Activated CD4-positive, alpha-beta T cell treated with anti-CD3 and anti-CD28 coated beads, Interleukin-2, amount 10 ng/mL, durations not matched to agents 24 days and 14 days (primary cell): Measurements from ENCODE around the gene RAB20. TPM values are rescaled to one million over a fixed set of nuclear protein-coding genes. Genes with fewer than 3 reads are reported as not detected.
"Not testable (repeated sequence)": the region's sequence is repeated elsewhere in the genome, so short reads cannot be mapped to it uniquely, and the experiment has no call there.

Experiments
- DNase-seq: peaks from one replicate; pipeline ENCODE4 v3.0.0; 2022
- H3K27ac Mint-ChIP-seq: one replicate; pipeline ENCODE4 v1.8.0; 2022; ENCODE audit warnings: mild to moderate bottlenecking, mixed read lengths
- H3K27me3 Mint-ChIP-seq: one replicate; pipeline ENCODE4 v1.8.0; 2022; ENCODE audit warnings: mixed read lengths
- H3K36me3 Mint-ChIP-seq: one replicate; pipeline ENCODE4 v1.8.0; 2022; ENCODE audit warnings: low read depth, mild to moderate bottlenecking, mixed read lengths
- H3K4me1 Mint-ChIP-seq: one replicate; pipeline ENCODE4 v1.8.0; 2021; ENCODE audit warnings: mixed read lengths
- H3K4me3 Mint-ChIP-seq: one replicate; pipeline ENCODE4 v1.8.0; 2022; ENCODE audit warnings: mild to moderate bottlenecking, moderate library complexity, mixed read lengths
- H3K9me3 Mint-ChIP-seq: one replicate; pipeline ENCODE4 v1.8.0; 2021; ENCODE audit warnings: mixed read lengths
- intact Hi-C: fragments of 100-400 bp; cut with micrococcal nuclease; formaldehyde crosslinking; loops from one replicate; pipeline ENCODE4 v1.15.1; 2023
- total RNA-seq: library from RNA; stranded (reverse); gene quantifications from 2 replicates; pipeline ENCODE4 v1.2.3, GENCODE V29; 2022

Gene RAB20
- total RNA-seq, 1 donor from 2014 or later: 2.8 TPM

DNA sequence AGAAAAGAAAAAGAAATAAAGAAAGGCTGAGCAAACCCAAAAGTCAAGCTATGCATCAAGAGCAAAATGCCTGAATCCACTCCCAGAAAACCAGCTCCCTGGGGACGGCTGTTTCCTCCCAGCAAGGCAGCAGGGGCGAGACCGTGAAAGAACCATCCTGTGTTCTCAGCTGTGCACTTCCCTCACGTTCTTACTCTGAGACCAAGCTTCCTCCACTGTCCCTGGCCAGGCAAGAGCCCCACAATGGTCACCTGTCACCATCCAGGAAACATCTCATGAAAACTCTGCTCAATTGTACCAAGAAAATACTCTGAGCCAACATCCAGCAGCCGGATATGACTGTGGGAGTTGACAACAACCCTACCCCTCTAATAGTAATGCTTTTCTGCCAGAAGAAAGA, 22.9 kb downstream of the RAB20 start:
- no peaks in the 10 kb centered on the region for H3K27me3 Mint-ChIP-seq
- H3K36me3 Mint-ChIP-seq: no peaks in the 10 kb centered on the region
- H3K4me1 Mint-ChIP-seq: peaks cover 7% of the 10 kb centered on the region
- no peak overlapping the region for H3K27ac Mint-ChIP-seq
- DNase-seq: no peak
- no peaks in the 10 kb centered on the region for H3K9me3 Mint-ChIP-seq
- intact Hi-C loops: no loop called here
- no peak overlapping the region for H3K4me3 Mint-ChIP-seq

DNA sequence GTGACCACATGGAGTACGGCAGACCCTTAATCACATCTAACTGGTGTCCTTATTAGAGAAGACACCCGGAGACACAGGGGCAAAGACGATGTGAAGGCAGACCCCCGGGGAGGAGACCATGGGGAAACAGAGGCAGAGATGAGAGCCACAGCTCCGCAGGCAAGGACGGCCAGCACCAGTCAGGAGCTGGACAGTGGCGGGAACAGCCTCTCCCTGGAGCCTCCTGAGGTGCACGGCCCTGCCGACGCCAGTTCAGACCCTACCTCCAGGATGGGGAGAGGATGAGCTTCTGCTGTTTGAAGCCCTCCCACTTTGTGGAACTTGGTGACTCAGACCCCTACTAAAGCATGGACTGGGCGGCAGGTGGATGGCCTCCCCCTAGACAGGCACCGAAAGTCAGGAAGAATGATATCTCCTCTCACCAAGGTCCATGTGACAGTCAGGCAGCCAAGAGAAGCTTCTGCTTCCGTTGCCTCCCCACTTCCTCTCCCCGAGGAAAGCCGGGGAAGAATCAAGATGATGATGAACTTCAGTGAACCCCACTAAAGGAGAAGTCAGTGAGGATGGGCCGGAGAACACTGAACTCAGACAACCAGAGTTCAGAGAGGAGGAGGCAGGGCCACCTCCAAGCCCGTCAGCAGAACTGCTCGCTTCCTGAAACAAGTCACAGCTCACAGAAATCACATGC, 25.4 kb downstream of the RAB20 start:
- H3K36me3 Mint-ChIP-seq: no peaks in the 10 kb centered on the region
- peak overlapping the region; percentile 37 for H3K27ac Mint-ChIP-seq
- H3K27me3 Mint-ChIP-seq: no peaks in the 10 kb centered on the region
- H3K4me3 Mint-ChIP-seq: no peak overlapping the region
- no peaks in the 10 kb centered on the region for H3K9me3 Mint-ChIP-seq
- intact Hi-C loops: no loop called here
- H3K4me1 Mint-ChIP-seq: peaks cover 7% of the 10 kb centered on the region
- DNase-seq: no peak

DNA sequence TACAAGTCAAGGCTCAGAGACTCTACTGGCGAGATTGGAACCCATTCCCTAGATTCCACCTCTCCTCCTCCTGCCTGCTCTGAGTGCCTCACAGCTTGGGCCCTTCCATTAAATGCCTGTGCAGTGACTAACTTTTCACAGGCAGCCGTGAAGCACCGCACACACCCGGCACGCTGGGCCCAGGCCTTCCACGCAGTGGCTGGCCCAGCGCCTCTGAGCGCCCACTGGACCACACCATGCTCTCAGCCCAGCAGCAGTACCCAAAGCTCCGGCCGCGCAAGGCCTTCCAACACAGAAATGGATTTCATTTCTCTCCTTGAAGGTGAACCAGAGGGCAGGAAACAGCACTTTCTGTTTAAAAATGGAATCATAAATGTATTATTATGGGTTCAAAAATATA, 26.0 kb downstream of the RAB20 start:
- Mint-ChIP-seq H3K4me1 (peaks cover 7% of the 10 kb centered on the region), H3K36me3 (no peaks in the 10 kb centered on the region), H3K27me3 (no peaks in the 10 kb centered on the region), H3K9me3 (no peaks in the 10 kb centered on the region), H3K4me3 (no peak overlapping the region), H3K27ac (no peak overlapping the region)
- no peak for DNase-seq
- intact Hi-C loops: no loop called here

DNA sequence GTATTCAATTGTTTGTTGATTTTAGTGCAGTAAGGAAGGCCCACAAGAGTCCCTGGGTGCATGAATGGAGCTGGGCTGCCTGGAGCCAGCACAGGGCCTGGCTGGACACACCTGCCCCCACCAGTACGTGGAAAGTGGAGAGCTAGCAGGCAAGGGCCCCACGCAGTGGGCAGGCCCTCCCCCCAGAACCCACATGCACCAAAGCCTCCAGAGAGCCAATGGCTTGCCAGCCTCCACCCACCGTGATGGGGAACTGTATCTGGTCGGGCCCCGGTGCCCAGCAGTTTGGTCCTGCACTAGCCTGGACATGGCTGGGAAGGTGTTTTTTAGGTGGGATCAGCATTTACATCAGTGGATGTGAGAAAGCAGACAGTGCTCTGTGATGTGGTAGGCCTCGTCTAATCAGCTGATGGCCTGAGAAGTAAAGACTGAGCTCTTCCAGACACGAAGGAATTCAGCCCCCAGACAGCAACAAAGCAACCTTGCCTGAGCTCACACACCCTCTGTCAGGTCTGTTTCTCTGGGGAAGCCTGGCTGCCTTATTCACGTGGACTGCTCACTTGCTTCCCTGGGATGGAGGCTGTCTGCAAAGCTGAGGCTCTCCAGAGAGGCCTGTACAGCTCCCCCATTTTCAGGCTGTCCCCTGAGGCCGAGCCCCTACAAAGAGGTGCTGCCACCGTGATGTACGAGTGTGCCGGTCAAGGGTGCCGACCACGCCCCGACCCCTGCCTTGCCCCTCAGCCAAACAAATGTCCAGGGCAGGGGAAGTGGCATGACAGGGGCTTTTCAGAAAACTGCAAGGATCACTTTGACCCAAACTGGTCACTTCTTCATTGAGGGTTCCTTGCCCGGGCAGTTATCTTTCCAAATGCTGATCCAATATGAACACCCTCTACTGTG, 27.5 kb downstream of the RAB20 start:
- peaks cover 4% of the 10 kb centered on the region for H3K4me1 Mint-ChIP-seq
- H3K27me3 Mint-ChIP-seq: no peaks in the 10 kb centered on the region
- intact Hi-C loops: no loop called here
- no peaks in the 10 kb centered on the region for H3K36me3 Mint-ChIP-seq
- no peak overlapping the region for H3K4me3 Mint-ChIP-seq
- DNase-seq: no peak
- H3K27ac Mint-ChIP-seq: no peak overlapping the region
- no peaks in the 10 kb centered on the region for H3K9me3 Mint-ChIP-seq

DNA sequence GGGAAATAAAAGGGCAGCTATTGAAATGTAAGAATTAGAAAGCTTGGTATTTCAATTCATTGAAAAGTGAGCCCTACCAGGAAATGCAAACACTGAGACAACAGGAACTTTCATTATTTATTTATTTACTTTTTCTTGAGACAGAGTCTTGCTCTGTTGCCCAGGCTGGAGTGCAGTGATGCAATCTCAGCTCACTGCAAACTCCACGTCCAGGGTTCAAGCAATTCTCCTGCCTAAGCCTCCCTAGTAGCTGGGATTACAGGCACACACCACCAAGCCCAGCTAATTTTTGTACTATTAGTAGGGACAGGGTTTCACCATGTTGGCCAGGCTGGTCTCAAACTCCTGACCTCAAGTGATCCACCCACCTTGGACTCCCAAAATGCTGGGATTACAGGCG, 29.3 kb downstream of the RAB20 start:
- H3K9me3 Mint-ChIP-seq, H3K27ac Mint-ChIP-seq, H3K4me3 Mint-ChIP-seq, intact Hi-C loops, H3K4me1 Mint-ChIP-seq, DNase-seq, H3K36me3 Mint-ChIP-seq, H3K27me3 Mint-ChIP-seq: not testable (repeated sequence)

DNA sequence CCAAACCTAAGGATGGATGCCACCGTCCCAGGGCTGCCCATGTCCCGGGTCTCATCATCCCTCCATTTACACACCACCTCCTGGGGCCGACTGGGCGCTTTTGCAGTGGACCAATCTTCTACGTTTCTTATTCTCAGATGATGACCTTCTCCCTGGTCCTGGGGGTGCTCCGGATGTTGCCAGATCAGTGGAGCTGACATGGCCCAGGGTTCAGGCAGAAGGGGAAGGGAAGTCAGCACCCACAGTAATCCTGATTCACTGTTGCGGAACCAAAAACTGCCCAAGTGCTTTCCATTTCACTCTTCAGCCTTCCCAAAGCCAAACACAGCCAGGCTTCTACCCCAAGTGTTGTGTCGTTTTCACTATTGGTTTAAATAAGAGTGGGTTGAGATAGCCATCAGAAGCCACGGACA, 29.8 kb downstream of the RAB20 start:
- H3K4me3 Mint-ChIP-seq: no peak overlapping the region
- H3K27me3 Mint-ChIP-seq: no peaks in the 10 kb centered on the region
- intact Hi-C loops: no loop called here
- no peaks in the 10 kb centered on the region for H3K36me3 Mint-ChIP-seq
- no peak for DNase-seq
- H3K27ac Mint-ChIP-seq: no peak overlapping the region
- peaks cover 4% of the 10 kb centered on the region for H3K4me1 Mint-ChIP-seq
- H3K9me3 Mint-ChIP-seq: no peaks in the 10 kb centered on the region

DNA sequence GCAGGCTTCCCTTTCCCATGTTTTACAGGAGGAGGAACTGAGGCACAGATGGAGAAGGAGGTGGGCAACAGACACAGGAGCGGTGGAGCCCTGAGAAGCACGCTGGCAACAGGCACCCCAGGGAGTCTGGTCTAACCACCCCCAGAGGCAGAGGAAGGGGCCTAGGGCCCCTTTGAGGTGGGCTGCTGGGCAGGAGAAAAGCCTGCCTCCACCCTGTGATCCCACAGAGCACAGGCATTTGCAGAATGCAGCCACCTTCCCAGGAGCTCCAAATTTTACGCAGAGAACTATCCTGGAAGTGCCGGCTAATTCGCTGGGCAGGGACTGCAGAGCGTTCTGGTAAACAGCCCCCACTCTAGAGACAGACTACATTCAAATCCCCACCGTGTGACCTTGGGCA, 30.4 kb downstream of the RAB20 start:
- H3K4me3 Mint-ChIP-seq: no peak overlapping the region

DNA sequence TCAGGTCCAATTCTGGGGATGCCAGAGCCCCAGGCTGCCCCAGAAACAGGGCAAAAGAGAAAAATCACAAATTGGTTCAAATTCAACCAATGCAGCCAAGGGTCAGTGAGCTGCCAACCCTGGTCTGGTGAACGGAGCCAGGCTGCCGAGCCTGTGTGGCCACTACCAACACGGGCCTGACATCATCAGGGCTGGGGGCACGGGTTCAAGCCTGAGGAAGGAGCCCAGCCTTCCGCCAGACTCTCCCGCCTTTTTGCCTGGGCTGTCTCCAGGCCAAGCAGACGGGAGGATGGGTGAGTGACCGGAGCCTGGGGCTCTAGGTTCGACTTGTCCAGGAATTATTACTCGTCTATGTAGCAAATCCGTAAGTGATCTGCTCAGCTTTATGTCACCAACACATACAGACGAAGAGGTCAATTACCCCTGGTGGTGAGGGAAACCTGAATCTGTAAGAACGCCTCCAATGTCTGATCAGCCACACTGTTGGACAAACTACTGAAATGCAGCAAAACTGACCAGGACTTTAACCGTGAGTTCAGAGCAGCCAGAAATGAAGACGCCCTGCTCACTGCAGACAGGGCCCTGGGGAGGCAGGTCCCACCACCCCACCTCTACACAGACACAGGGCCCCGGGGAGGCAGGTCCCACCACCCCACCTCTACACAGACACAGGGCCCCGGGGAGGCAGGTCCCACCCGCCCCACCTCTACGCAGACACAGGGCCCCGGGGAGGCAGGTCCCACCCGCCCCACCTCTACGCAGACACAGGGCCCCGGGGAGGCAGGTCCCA, 31.8 kb downstream of the RAB20 start:
- no peaks in the 10 kb centered on the region for H3K36me3 Mint-ChIP-seq
- H3K27me3 Mint-ChIP-seq: no peaks in the 10 kb centered on the region
- no peak overlapping the region for H3K27ac Mint-ChIP-seq
- DNase-seq: no peak
- intact Hi-C loops: no loop called here
- no peak overlapping the region for H3K4me3 Mint-ChIP-seq
- no peaks in the 10 kb centered on the region for H3K9me3 Mint-ChIP-seq
- peaks cover 11% of the 10 kb centered on the region for H3K4me1 Mint-ChIP-seq

More for the DNA sequence above, 30.4 kb downstream of the RAB20 start:
- Mint-ChIP-seq H3K27me3 (no peaks in the 10 kb centered on the region), H3K4me1 (peaks cover 2% of the 10 kb centered on the region), H3K9me3 (no peaks in the 10 kb centered on the region), H3K36me3 (no peaks in the 10 kb centered on the region), H3K27ac (no peak overlapping the region)
- intact Hi-C loops: no loop called here
- DNase-seq: no peak

DNA sequence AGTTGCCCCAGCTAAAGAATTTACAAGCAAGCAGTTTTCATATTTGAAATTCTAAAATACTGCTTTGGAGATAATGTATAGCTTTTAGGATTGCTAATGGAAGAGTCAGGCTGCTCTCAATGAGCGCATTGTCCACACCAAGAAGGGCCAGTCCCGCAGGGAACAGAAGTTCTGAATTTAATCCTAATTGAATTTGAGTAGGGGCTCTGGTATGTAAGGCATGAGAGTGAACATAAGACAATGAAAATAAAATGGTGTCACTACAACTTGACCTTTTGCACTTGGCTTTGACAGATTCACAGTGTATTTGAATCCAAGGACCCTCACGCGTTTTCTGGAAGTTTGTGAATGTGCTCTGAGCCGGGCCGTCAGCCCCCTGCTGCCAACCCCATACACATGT, 32.6 kb downstream of the RAB20 start:
- DNase-seq: no peak
- Mint-ChIP-seq H3K27me3 (no peaks in the 10 kb centered on the region), H3K36me3 (no peaks in the 10 kb centered on the region), H3K4me1 (peaks cover 17% of the 10 kb centered on the region), H3K27ac (no peak overlapping the region), H3K9me3 (no peaks in the 10 kb centered on the region), H3K4me3 (no peak overlapping the region)
- intact Hi-C loops: no loop called here

DNA sequence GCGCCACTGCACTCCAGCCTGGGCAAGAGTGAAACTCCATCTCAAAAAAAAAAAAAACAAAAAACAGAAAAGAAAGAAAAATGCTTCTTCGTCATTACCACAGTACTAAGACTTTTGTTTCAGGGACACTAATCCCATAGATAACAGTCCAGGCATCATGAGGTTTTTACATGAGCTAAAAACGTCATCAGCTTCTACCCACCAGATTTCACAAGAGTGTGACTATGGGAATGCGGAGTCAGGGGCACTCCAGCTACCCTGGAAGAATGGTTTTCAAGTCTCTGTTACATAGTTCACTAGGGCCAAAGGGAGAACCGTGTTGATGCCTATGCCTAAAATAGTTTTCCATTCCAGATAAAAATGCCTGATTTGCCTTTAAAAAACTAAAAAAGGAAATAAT, 33.2 kb downstream of the RAB20 start:
- Mint-ChIP-seq H3K4me1 (peaks cover 17% of the 10 kb centered on the region), H3K27ac (no peak overlapping the region), H3K27me3 (no peaks in the 10 kb centered on the region), H3K36me3 (no peaks in the 10 kb centered on the region), H3K4me3 (no peak overlapping the region), H3K9me3 (no peaks in the 10 kb centered on the region)
- no peak for DNase-seq
- intact Hi-C loops: no loop called here

DNA sequence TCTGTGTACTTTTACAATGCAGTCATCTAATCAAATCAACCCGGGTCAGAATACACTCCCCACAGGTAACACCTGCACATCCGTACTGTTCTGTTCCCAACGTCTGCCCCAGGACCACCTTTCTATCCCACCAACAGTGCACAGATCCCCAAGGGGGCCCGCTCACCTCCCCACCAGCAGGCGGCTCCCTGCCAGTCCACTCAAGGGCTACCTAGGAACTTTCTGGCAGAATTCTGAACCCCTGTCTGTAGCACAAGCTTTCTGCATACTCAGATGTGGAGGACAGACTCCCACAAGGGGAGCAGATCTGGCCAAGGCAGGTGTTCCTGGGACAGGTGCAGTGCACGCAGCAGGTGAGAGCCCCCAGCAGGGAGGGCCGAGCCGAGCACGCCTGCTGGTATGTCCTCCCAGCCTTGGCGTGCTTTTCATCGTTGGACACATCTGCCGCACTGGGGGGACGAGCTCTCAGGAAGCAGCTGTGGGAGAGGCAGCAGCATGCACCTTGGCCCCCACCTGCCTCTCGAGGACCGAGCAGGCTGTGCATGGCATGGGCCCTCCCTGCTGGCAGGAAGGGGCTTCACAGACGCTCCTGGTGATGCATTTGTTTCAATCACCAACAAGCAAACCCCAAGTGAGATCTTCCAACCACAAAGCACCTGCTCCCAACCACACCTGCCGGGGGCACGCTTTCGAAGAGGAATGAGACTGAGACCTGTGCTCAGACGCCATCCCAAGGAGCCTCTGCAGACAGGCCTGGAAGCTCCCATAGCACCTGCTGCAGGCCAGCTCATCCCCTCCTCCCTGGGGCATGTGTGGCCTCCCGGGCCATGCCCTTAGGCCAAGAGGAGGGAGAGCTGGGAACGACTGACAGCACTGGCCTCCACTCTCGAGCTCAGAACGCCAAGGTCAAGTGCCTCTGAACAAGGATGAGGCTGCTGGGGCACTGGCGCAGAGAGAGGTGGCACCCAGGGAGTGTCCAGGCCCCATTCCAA, 35.9 kb downstream of the RAB20 start:
- H3K36me3 Mint-ChIP-seq: no peaks in the 10 kb centered on the region
- no peak overlapping the region for H3K4me3 Mint-ChIP-seq
- DNase-seq: no peak
- H3K9me3 Mint-ChIP-seq: no peaks in the 10 kb centered on the region
- H3K27me3 Mint-ChIP-seq: no peaks in the 10 kb centered on the region
- peaks cover 20% of the 10 kb centered on the region for H3K4me1 Mint-ChIP-seq
- no peak overlapping the region for H3K27ac Mint-ChIP-seq
- intact Hi-C loops: no loop called here

DNA sequence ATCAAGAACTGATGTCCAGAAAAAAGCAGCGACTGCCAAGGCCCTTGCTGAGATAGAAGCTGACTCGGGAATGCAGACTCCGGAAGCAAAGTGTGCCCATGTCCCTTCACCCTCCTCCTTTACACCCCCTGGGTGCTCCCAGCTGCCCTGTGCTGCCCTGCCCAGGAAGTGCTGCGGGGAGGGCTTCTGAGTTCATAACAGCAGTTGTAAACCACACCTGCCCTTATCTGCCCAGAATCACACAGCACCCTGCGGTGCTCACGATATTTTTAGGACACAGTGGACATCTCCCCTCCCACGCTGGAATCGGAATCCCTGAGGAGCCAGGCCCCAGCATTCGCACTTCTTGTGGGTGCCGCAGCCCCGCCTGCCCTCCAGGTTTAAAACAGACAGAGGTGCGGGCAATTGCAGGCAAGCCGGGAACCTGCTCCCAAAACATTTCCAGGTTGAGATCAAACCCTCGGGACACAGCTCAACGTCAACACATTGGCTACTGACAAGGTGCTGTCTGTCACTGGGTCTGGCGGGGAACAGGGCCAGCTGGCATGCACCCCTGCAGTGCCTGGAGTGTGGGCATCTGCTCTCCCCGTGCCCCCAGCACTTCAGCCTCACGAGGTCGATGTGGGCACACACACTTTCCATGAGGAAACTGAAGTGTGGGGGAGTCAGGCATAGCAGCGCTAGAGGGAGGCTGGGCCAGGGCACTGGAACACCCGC, 36.8 kb downstream of the RAB20 start:
- Mint-ChIP-seq H3K36me3 (no peaks in the 10 kb centered on the region), H3K9me3 (no peaks in the 10 kb centered on the region), H3K4me1 (peaks cover 20% of the 10 kb centered on the region), H3K27me3 (no peaks in the 10 kb centered on the region), H3K27ac (no peak overlapping the region), H3K4me3 (no peak overlapping the region)
- intact Hi-C loops: loop anchor here (5.0 kb wide), 1 partner anchor 263 kb away; no protein-coding TSS in a partner anchor
- no peak for DNase-seq
